Epithelial cell of proximal tubule (primary cell): ENCODE measurements around the gene CPEB3. TPM values are rescaled to one million over a fixed set of nuclear protein-coding genes. Genes with fewer than 3 reads are reported as not detected.

Experiments used
- DNase-seq: peaks from one replicate; pipeline ENCODE4 v3.0.0-alpha.2; 2011; ENCODE audit warnings: low read depth
- H3K4me3 ChIP-seq: 2 replicates; pipeline ENCODE4 v1.5.1; 2011; ENCODE audit warnings: low read depth, mild to moderate bottlenecking, low read length
- total RNA-seq: library from RNA; depleted of rRNA; stranded (reverse); fragments of >200 nt; gene quantifications from 2 replicates; pipeline ENCODE4 v1.2.3, GENCODE V29; 2015
- TF ChIP-seq, protein P1 (sequence below): conservative IDR thresholded peaks from 2 replicates; pipeline ENCODE4 v1.5.1; 2012; ENCODE audit warnings: low read depth, mild to moderate bottlenecking, low read length

Gene CPEB3
- total RNA-seq, 1 donor from 2014 or later = 0.52 TPM

DNA sequence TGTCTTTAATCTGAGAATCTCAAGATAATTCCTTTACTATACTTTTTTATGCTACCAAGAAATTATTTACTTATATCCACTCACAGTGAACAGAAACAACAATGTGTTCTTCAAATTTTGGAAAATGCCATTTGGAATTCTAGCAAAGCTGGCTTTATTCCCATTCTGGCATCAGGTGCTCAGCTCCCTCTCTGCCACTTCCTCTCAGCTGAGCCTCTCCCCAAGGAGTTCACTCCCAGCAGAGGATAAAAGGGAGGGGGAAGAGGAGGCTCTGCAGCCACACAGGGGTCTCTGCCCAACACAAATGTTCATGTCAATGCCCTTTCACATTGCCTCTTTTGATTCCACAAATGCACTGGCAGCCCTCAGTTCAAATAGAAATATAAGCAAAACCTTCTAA is 116.9 kb downstream of the CPEB3 start:
- DNase-seq = no peak
- H3K4me3 ChIP-seq = no peak overlapping the region
- TF ChIP-seq, protein P1, sequence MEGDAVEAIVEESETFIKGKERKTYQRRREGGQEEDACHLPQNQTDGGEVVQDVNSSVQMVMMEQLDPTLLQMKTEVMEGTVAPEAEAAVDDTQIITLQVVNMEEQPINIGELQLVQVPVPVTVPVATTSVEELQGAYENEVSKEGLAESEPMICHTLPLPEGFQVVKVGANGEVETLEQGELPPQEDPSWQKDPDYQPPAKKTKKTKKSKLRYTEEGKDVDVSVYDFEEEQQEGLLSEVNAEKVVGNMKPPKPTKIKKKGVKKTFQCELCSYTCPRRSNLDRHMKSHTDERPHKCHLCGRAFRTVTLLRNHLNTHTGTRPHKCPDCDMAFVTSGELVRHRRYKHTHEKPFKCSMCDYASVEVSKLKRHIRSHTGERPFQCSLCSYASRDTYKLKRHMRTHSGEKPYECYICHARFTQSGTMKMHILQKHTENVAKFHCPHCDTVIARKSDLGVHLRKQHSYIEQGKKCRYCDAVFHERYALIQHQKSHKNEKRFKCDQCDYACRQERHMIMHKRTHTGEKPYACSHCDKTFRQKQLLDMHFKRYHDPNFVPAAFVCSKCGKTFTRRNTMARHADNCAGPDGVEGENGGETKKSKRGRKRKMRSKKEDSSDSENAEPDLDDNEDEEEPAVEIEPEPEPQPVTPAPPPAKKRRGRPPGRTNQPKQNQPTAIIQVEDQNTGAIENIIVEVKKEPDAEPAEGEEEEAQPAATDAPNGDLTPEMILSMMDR = no peak

DNA sequence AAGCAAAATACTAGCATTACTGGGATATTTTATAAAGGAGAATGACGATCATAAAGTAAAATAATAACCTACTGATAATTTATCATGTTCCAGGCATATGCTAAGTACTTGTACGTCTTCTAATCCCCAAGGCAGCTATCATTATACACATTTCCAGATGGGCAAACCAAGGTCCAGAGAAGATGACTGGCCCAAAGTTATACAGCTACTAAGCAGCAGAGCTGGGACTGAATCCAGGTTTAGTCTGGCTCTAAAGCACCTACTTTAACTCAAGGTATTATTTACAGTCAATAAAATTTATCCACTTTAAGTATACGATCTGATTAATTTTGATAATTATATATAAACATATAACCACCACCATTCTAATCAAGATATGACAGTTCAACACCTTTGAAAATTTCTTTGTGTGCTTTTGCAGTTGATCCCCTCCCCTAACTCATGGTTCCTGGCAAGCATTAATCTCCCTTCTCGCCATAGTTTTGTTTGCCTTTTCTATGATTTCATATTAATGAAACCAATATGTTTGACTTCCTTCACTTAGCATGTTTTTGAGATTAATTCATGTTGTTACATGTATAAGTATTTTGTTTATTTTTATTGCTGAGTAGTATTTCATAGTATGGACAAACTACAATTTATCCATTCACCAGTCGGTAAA is 126.7 kb downstream of the CPEB3 start:
- TF ChIP-seq, protein P1 = no peak
- no peak for DNase-seq
- H3K4me3 ChIP-seq = no peak overlapping the region

DNA sequence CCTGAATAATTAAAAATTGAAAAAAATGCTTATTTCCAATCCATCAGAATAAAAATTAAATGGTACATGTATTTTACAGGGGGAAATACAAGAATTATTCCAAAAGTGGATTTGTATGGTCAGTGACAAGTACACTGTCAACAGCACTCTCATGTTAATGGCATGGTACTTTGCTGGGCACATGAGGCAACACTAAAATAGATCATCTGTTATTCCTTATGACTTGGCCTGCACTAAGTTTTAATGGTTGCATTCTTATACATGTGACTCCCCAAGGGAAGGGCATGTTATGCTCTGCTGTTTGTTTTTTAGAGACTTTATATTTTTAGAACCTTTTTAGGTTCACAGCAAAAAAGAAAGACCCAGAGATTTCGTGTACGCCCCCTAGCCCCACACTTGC is 128.3 kb downstream of the CPEB3 start:
- TF ChIP-seq, protein P1 = no peak
- no peak for DNase-seq
- no peak overlapping the region for H3K4me3 ChIP-seq

DNA sequence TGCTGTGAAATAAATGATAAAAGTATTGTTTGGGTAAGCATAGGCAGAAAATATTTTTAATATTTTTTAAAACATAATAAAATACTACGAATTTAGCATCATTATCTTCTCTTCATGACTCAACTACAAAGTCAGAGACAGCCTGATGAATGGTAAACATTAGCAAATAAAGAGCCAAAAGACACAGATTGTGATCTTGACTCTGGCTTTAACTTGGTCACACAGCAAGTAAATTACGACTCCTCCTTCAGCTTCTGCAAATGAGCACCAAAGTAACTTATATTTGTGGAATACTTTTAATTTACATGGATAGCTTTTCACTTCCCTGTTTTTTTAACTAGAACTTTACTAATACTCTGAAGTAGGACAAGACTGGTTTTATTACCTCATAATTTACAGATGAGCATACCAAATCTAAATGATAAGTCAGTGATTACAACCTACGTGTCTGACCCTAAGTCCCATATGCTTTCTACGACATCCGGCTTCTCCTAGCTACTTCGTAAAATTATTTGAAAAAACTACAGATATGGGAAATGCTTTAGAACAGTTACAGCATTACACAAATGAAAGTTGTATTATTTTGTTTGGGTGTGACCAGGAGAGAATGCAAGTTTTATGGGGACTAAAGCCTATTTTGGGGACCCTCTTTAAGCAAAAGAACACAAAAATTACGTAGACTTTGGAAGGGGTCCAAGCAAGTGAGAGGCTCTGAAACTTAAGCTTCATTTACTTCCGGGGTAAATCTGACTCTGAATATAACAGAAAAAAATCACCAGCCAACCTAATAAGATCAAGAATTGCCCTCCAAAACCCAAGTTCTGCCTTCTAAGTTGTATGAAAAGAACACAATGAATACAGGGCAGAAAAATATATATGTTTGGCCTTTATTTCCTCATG is 133.8 kb downstream of the CPEB3 start:
- TF ChIP-seq, protein P1 = no peak
- H3K4me3 ChIP-seq = no peak overlapping the region
- DNase-seq = no peak

DNA sequence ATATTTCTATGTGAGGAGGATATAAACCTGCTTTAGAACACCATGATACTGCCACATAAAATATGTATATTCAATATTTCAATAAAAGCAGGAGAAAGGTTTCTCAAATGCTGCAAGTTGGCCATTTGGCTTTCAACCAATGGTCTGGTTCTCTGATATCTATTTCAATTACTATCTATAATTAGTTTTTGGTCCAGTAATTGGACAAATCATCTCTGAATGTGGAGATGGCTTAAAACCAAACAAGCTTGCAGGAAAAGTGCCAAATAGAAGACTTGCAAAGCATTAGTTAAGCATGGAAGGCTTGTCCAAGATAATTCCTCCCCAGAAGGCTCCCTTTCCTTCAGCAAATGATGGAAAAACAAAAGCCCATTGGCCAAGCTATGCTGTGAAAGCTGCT is 140.1 kb downstream of the CPEB3 start:
- no peak for DNase-seq
- H3K4me3 ChIP-seq = no peak overlapping the region
- TF ChIP-seq, protein P1 = no peak

DNA sequence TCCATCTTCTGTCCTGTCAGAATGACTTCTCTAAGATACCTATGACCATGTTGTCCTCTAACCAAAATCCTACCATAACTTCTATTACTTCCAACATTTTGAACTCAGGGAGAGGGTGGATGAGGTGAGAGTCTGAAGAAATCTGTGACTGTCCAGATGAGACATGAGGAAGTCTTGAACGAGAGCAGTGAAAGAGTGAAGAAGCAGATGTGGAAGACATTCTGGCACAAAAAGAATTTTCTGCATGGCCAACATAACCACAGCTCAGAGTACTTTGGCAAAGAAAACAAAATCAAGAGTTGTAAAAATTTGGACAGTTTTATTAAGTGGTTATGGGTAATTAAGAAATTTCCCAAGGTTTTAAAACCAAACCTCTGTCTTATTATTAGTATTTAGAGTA is 141.6 kb downstream of the CPEB3 start:
- TF ChIP-seq, protein P1 = no peak

More for the DNA sequence above, 141.6 kb downstream of the CPEB3 start:
- H3K4me3 ChIP-seq = no peak overlapping the region
- no peak for DNase-seq
